ENCODE results near the gene ATP10A.

- TF ChIP-seq CTCF (IDR thresholded peaks at IDR 0.05; ENCODE audit: low read length) (no peak), EZH2 (IDR thresholded peaks at IDR 0.05; ENCODE audit: borderline replicate concordance, low read length) (no peak)
Measured at GRCh38 chr15:25759421-25759820, 103.7 kb downstream of the ATP10A start.
